HL-60 (cell line): ENCODE results near the gene CHEK1.

ENCODE experiments used
- DNase-seq, 2 experiments: peaks; one replicate each; pipeline ENCODE4 v3.0.0-alpha.2; 2010 to 2020; ENCODE audit warnings: low read depth in 1 of 2, low spot score in 1 of 2
- H3K27ac ChIP-seq: fragments of 250-450 bp; sonication (Bioruptor Pico); replicated peaks from 2 replicates; pipeline ENCODE4 v1.5.1; 2020; ENCODE audit warnings: mild to moderate bottlenecking, moderate library complexity
- H3K27me3 ChIP-seq: fragments of 250-450 bp; sonication (Bioruptor Pico); 2 replicates; pipeline ENCODE4 v1.5.1; 2021; ENCODE audit warnings: mild to moderate bottlenecking, moderate library complexity; ENCODE audit not compliant: insufficient read depth, poor library complexity, severe bottlenecking
- H3K4me3 ChIP-seq: replicated peaks from 2 replicates; pipeline ENCODE4 v1.5.1; 2011; ENCODE audit warnings: mild to moderate bottlenecking, control low read depth, low read length; ENCODE audit not compliant: insufficient read depth
- CTCF ChIP-seq: IDR thresholded peaks from one replicate; pipeline ENCODE4 v1.5.1; 2011; ENCODE audit warnings: low read length, control low read depth, inconsistent platforms; ENCODE audit not compliant: insufficient read depth
- GABPA ChIP-seq: IDR thresholded peaks from 2 replicates; pipeline ENCODE4 v1.6.1; 2012; ENCODE audit warnings: low read depth
- POLR2AphosphoS5 ChIP-seq: IDR thresholded peaks from 2 replicates; pipeline ENCODE4 v1.6.1; 2012; ENCODE audit warnings: low read depth
- REST ChIP-seq: IDR thresholded peaks from 2 replicates; pipeline ENCODE4 v1.6.1; 2012; ENCODE audit warnings: low read depth; ENCODE audit not compliant: insufficient replicate concordance
- SPI1 ChIP-seq: IDR thresholded peaks from 2 replicates; pipeline ENCODE4 v1.6.1; 2012; ENCODE audit warnings: low read depth, mild to moderate bottlenecking, borderline replicate concordance

The CHEK1 gene

GRCh38 chr11:125688066-125688465 is 63.1 kb downstream of the CHEK1 start:
- TF ChIP-seq GABPA (no peak), SPI1 (no peak), CTCF (no peak), POLR2AphosphoS5 (no peak), REST (no peak)
- no peak for DNase-seq
- H3K4me3 ChIP-seq = no peak overlapping the region

GRCh38 chr11:125688632-125689031 is 63.7 kb downstream of the CHEK1 start:
- no peaks in the 10 kb centered on the region for H3K27me3 ChIP-seq
- no peak for DNase-seq
- no peak for TF ChIP-seq CTCF
- no peak for TF ChIP-seq GABPA
- no peak for TF ChIP-seq SPI1
- TF ChIP-seq POLR2AphosphoS5 = no peak
- TF ChIP-seq REST = no peak
- H3K4me3 ChIP-seq = no peak overlapping the region
- H3K27ac ChIP-seq = no peak overlapping the region

More at GRCh38 chr11:125688066-125688465, 63.1 kb downstream of the CHEK1 start:
- no peak overlapping the region for H3K27ac ChIP-seq
- H3K27me3 ChIP-seq = no peaks in the 10 kb centered on the region

DNA sequence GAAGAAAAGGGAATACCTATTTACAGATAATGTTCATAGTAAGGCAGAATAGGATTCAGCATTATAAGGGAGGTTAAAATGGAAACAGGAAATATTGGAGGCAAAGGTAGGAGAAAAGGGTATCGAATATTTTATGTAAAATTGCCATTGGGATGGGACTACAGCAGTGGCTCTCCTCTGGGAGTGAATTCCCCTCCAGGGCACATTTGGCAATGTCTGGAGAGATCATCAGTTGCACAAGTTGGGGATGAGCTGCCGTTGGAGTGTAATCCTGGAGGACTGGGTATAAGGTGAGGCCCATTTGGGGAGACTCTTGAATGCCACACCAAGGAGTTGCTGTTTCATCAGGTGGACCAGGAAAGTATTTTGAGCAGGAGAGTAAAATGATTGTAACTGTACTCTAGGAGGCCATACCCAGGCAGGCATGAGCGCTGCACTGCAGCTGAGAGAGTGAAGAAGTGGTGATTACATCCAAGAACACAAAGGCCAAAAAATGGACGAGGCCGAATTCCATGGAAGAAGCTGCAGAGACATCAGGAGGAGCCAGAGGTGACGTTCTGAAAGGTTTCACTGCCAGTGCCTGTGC is 64.4 kb downstream of the CHEK1 start:
- Histone ChIP-seq H3K27ac (no peak overlapping the region), H3K4me3 (no peak overlapping the region), H3K27me3 (no peaks in the 10 kb centered on the region)
- DNase-seq = no peak
- TF ChIP-seq REST = no peak
- no peak for TF ChIP-seq GABPA
- no peak for TF ChIP-seq POLR2AphosphoS5
- no peak for TF ChIP-seq CTCF
- no peak for TF ChIP-seq SPI1
